ENCODE data around the gene PKD1L1.

The PKD1L1 gene

GRCh38 chr7:47902013-47902412, 46.3 kb downstream of the PKD1L1 start:
- DNase-seq, result no peak

- no peak for DNase-seq
Measured at GRCh38 chr7:47901542-47901941, 46.7 kb downstream of the PKD1L1 start.

- DNase-seq, result no peak
Measured at GRCh38 chr7:47897831-47898230, 50.4 kb downstream of the PKD1L1 start.

GRCh38 chr7:47896809-47897423, 51.4 kb downstream of the PKD1L1 start:
- DNase-seq, result no peak

GRCh38 chr7:47895026-47895425, 53.2 kb downstream of the PKD1L1 start:
- no peak for DNase-seq

GRCh38 chr7:47893721-47894365, 54.4 kb downstream of the PKD1L1 start:
- DNase-seq, result no peak

GRCh38 chr7:47893238-47893637, 55.0 kb downstream of the PKD1L1 start:
- no peak for DNase-seq

- DNase-seq, result no peak
Measured at GRCh38 chr7:47890606-47891005, 57.7 kb downstream of the PKD1L1 start.

GRCh38 chr7:47890125-47890524, 58.1 kb downstream of the PKD1L1 start:
- DNase-seq, result no peak

- no peak for DNase-seq
Measured at GRCh38 chr7:47889723-47890122, 58.5 kb downstream of the PKD1L1 start.

GRCh38 chr7:47888371-47889265, 59.6 kb downstream of the PKD1L1 start:
- DNase-seq, result no peak

GRCh38 chr7:47887016-47887640, 61.1 kb downstream of the PKD1L1 start:
- DNase-seq, result no peak

GRCh38 chr7:47885987-47886811, 62.1 kb downstream of the PKD1L1 start:
- DNase-seq, result no peak

GRCh38 chr7:47885309-47885986, 62.8 kb downstream of the PKD1L1 start:
- no peak for DNase-seq

- DNase-seq, result no peak
Measured at GRCh38 chr7:47884675-47885074, 63.6 kb downstream of the PKD1L1 start.

GRCh38 chr7:47882635-47883034, 65.6 kb downstream of the PKD1L1 start:
- DNase-seq, result no peak

GRCh38 chr7:47881256-47881655, 67.0 kb downstream of the PKD1L1 start:
- DNase-seq, result no peak

GRCh38 chr7:47878662-47879061, 69.6 kb downstream of the PKD1L1 start:
- DNase-seq, result no peak

- DNase-seq, result no peak
Measured at GRCh38 chr7:47877336-47877735, 70.9 kb downstream of the PKD1L1 start.

- DNase-seq, result no peak
Measured at GRCh38 chr7:47875998-47876744, 72.1 kb downstream of the PKD1L1 start.

GRCh38 chr7:47875406-47875805, 72.9 kb downstream of the PKD1L1 start:
- no peak for DNase-seq

All from NCI-H524 treated with DMSO at 0.1 percent for 48 hours (cell line).